Measurements from ENCODE around the gene TMCO2.
"Not testable (repeated sequence)": the region's sequence is repeated elsewhere in the genome, so short reads cannot be mapped to it uniquely, and the experiment has no call there.

The TMCO2 gene

DNA sequence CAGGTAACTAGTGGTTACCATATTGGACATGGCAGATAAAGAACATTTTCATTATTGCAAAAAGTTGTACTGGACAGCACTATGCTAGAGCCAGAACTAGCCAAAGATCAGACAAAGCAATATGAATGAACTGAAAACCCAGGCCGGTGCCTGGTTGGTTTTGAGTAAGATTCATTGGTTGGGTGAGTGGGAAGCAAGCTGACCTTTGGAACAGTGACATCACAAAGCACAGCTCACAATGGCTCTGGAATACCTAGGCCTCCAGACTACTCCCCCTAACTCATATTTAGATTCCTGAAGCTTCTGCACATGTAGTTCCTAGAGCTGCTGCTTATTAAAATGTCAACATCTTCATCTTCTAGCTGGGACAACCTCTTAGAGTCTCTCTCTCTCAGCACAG, at the start of gene TMCO2:
TSS of gene TMCO2 (plus strand) at position 283 of the 400 bp plus-strand sequence. CDS start at position 340, 57 bp downstream.
- no peak for DNase-seq

DNA sequence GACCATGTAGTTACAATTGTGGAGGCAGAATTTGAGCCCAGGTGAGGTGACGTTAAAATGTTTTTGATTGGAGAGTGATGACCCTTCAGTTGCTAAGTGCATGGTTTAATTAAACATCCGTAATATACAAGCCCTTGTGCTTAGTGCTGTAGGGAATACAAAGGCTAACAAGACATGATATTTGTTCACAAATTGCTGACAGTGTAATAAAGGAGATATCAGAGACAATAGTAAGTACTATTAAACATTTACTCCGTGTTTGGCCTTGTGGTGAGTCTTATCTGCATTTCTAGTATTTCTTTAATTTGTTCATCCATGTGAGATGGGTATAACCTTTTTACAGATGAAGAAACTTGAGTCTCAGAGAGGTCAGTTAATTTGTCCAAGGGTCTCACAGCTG, 48.6 kb upstream of the TMCO2 start:
- DNase-seq, result no peak

DNA sequence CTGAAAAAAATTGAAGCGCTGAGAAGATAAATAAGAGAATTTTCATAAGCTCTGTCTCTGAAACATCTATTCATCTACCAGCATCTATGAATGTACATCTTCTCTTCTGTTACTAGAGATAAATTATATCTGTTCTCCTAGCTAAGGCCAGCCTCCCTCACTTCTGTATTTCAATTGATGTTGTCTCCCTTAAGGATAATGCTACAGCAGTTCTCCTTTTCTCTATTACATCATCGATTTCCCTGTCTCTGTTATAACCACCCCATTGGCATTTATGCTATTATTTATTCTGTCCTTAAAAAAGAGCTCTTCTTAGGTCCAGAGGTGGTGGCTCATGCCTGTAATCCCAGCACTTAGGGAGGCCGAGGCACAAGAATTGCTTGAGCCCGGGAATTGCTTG, 42.9 kb upstream of the TMCO2 start:
- no peak for DNase-seq

DNA sequence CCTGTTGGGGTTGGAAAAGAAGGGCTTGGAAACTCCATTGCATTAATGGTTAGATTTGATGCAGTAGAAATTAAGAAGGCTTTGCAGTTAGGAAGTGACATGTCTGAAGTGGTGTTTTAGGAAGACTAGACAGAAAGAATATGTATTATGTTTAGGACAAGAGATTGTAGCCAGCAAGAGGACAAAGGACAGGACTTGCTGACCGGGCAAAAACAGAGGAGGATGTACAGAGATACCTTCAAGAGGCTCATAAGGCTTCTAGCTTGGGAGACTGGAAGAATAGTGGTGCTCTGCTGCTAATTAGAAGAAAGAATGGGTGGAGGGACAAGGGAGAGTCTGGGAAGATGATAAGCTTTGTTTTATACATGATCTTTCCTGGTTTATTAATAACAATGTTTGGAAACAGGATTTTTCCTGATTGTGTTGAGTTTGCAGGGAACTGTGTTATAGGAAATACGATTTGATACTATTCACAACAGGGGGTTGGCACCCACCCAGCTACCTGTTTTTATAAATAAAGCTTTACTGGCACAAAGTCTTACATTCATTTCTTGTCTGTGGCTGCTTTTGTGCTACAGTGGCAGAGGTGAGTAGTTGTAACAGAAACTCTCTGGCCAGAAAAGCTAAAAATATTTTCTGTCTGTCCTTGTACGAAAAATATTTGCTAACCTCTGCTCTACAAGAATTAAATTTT, 37.1 kb upstream of the TMCO2 start:
- no peak for DNase-seq

DNA sequence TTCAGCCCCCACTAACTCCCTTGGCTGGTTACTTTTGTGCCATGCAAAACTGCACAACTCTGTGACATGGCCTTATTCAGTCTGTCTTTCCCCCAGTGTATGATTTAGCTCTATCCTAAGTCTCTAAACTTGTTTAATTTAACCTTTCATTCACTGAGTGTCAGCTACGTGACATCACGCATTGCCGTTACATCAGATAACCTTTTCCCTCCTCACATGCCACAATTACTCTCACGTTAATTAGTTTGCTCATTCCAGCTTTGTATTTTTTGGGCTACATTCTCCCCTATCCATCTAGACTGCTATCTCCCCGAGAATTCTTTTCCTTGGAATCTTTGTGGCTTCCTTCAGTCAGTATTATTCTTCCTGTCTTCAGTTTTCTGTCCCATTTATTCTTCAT, 29.4 kb upstream of the TMCO2 start:
- DNase-seq, result no peak

DNA sequence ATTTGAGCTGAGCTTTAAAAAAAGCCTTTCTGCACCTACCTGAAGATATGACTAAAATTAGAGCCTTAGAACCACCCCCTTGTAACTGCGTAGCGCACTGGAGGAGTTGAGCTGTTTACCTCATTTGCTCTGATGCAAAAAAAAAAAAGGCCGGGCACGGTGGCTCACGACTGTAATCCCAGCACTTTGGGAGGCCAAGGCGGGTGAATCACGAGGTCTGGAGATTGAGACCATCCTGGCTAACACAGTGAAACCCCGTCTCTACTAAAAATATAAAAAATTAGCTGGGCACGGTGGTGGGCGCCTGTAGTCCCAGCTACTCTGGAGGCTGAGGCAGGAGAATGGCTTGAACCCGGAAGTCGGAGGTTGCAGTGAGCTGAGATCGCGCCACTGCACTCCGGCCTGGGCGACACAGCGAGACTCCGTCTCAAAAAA, 26.2 kb upstream of the TMCO2 start:
- DNase-seq, result not testable (repeated sequence)

DNA sequence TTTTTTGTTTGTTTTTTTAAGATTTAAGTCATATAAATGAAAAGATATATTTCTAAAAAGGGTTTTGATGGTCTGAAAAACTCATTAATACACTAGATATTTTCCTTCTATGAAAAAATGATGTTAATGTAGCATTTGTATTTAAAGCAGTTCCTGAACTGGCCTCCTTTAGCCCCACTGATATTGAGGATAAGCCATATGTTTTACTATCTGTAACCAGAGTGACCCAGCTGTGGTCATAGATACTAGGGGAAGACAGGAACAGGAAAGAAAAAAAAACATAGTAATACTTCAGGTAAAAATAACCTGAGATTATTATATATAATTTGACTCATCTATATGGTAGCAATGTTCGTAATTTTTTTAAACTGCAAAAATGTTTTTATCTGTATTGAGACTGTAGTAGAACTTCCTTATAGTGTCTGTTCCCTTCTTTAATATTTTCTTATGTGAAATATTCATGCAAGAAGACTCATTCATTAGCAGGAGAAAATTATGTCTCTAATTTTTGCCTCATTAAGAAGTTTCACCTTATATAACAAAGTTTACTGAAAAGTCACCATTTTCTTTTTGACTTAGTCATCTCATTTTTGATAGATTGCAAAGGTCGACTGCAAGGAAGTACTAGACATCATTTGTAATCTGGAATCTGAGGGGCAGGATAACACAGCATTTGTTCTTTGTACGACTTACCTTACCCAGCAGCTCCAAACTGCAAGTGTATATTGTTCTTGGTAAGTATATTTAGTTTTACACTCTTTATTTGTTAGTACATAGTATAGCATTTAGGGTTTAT, 25.6 kb upstream of the TMCO2 start:
- no peak for DNase-seq

DNA sequence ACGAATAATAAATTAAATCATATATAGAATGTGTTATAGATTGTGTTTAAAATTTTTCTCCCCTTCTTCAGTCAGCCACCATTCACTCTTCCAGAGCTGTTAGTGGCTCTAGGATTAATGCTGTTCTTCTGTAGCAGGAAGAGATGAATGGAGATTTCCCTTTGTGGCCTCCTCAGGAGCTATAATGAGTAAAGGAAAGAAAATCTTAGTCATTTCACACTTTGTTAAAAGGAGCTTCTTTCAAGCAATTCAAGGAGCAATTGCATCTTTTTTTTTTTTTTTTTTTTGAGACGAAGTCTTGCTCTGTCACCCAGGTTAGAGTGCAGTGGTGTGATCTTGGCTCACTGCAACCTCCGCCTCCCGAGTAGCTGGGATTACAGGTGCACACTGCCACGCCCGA, 23.7 kb upstream of the TMCO2 start:
- no peak for DNase-seq

DNA sequence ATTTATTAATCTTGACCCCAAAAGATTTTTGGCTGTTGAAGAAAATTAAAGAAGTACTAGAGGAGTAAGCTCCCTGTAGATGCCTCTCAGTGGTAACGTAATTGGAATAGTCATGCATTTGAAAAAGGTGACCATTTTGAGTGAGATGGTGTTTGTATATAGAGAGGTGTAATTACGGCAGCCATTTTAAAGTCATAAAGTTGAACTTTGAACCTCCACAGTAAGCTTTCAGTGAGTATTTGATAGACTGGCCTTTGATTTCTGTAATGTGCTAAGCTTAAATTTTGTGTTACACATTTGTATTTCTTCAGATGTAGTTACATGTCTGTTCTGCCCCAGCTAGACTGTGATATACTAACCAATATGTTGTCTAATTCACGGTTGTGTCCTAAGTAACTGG, 21.5 kb upstream of the TMCO2 start:
- DNase-seq, result no peak

DNA sequence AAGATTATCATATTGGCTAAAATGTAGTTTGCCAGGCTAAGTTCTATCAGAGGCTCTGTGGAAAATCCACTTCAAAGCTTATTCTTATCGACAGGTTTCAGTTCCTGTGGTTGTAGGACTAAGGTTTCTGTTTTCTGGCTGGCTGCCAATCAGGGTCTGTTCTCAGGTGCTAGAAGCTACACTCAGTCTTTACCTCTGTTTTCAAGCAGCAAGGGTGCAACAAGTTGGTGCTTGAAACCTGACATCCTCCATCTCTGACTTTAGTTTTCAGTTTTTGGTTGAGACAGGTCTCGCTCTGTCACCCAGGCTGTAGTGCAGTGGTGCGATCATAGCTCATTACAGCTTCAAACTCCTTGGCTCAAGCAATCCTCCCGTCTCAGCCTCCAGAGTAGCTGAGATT, 15.3 kb upstream of the TMCO2 start:
- no peak for DNase-seq

DNA sequence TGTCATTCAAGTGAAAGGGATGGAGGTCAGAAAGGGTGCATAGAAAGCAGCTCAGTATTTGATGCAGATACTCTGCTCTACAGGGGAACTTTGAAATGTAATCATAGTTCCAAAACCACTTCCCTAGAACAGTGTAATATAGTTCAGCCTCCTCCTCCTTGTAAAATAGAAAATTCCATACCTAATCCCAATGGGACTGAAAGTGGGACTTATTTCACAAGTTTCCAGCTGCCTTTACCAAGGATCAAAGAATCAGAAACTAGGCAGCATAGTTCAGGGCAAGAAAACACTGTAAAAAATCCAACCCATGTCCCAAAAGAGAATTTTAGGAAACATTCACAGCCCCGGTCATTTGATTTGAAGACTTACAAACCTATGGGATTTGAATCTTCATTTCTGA, 8.1 kb upstream of the TMCO2 start:
- no peak for DNase-seq

DNA sequence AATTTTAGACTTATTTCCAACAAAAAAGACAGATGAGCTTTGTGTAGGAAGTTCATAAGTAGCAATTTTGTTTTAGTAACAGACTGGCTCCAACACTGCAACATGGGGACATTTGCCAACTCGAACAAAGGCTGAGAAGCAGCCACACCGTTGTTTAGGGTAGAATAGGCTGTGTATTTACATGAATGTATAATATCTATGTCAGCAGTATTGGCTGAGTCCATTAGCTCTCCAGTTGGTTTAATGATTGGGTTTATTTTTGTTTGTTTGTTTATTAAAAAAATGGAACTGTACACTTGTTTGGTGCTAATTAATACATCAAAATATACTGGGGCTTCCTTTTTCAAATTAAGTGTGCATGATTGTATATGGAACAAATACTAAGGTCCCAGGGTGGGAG, 7.3 kb upstream of the TMCO2 start:
- DNase-seq, result no peak

DNA sequence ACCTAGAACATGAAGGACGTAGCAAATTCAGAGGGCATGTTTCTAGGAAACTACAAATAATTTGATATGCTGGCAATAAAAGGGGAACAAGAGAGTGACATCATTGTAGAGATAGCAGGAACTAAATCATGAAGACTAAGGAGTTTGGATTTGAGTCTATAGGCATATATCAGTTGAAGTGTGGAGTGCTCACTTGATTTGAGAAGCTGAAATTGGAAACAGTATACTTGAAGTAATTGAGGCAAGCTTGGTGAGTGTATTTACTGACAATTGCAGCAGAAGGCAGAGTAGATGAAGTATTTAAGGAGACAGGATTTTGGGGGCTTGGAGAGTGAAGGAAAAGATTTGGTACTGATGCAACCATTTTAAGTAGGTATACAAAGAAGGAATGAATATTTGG, 6.4 kb upstream of the TMCO2 start:
- no peak for DNase-seq

DNA sequence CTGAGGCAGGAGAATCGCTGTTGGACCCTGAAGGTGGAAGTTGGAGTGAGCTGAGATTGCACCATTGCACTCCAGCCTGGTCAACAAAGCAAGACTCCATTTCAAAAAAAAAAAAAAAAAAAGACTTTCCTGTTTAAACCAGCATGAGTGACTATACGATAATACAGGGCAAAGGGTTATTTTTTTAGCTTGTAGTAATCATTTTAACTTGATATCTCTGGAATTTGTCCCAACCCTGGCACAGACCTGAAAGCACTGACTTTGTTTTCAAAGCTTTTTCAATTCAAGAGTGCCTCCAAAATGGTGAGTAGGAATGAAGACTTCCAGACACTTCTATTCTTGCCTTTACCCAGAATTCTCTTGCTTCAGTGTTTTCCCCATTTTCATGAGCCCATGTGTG, 4.4 kb upstream of the TMCO2 start:
- no peak for DNase-seq

DNA sequence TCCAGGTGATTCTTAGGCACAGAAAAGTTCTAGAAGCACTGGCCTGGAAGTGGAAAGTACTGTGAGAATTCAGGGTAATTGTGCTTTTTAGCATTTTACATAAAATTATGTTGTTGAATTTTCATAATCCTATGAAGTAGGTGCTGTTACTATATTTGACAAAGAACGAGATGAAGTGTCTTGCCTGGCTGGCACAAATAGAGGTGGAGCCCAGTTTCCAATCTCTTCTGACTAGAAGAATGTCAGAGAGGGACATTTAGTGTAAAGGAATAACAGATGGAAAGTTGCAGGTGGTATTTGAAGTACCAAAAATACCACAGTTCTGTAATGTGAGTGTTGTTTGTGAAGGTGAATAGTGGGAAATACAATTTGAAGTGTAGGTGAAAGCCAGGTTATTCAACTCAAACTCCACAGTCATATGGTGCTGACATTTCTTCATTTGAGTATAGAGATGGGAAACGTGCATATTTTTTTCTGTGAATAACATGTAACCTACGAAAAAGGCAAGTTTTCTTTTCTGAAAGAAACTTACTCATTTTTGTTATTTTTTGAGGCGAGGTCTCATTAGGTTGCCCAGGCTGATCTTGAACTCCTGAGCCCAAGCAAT, 3.5 kb upstream of the TMCO2 start:
- no peak for DNase-seq

DNA sequence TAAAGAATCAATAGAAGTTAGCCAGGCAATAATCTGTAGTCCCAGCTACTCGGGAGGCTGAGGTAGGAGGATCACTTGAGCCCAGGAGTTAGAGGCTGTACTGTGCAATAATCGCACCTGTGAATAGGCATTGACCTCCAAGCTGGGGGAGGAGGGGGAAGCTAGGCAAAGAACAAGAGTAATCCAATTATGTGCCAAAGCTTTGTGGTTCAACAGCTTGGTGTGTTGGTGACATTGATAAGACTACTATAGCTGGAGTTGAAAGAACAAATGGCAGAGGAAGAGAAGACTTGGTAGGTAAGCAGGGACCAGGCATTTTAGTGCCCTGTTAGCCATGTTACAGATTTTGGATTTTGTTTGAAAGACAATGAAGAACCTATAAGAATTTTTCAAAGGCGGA, 2.1 kb upstream of the TMCO2 start:
- DNase-seq, result no peak

DNA sequence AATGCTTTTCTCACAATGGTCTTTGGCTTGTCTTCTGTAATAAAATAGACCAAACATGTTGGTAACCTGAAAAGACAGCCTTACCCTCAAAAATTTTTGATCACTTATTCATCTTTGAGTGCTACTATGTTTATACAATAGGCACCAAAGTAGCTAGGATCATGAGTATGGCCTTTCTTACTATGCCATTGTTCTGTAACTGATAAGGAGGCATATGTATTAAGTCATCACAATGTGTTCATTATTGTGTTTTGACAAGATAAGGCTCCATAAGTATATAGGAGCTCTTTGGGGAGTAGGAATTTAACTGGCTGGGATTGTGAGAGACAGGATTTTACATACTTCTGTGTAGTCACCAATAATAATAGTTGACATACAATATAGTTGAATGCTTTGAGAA, 675 bp downstream of the TMCO2 start:
- DNase-seq, result no peak

DNA sequence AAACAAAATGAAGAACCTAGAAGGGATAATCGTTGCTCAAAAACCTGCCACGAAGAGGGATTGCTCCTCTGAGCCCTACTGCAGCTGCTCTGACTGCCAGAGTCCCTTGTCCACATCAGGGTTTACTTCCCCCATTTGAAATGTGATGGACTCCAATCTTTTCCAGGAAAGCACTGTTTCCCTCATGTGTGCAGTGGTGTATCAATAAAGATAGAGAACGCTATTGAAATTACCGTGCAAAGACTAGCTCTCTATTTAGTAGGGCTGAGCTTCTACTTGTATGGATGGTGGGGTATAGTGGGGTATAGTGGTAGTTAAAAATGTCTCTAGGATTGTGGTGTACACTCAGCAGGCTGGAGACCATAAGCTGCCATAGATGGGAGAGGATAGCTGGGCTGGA, 3.7 kb downstream of the TMCO2 start:
- DNase-seq, result no peak

DNA sequence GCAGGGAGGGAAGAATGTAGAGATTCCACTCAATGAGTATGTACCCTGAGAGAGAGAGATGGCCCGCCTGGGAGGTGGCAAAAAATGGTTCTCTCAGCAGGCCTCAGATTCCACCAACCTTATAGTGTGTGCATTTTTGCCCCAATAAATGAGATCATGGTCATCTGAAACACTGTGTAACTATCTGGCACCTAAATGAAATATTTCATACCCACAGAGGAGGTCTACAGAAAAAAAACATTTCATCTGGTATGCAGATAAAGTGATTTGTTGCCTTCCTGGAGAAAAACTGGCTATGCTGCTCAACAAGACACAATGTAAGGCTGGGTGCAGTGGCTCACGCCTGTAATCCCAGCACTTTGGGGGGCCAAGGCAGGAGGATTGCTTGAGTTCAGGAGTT, 4.9 kb downstream of the TMCO2 start:
- no peak for DNase-seq

DNA sequence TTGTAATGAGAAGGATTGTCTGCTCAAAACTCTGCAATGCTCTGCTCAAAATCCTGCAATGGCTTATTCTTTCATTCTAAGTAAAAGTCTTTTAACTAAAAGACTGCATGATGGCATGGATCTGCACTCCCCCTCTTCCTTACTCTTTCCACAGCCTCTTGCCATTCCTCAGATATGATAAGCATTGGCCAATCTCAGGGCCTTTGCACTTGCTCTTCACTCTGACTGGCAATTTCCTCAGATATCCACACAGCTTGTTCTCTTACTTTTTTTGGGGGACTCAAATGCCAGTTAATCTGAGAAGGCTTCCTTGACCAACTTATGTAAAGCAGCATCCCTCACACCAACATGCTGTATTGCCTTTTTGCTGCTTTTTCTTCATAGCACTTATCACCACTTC, 7.5 kb downstream of the TMCO2 start:
- no peak for DNase-seq

DNA sequence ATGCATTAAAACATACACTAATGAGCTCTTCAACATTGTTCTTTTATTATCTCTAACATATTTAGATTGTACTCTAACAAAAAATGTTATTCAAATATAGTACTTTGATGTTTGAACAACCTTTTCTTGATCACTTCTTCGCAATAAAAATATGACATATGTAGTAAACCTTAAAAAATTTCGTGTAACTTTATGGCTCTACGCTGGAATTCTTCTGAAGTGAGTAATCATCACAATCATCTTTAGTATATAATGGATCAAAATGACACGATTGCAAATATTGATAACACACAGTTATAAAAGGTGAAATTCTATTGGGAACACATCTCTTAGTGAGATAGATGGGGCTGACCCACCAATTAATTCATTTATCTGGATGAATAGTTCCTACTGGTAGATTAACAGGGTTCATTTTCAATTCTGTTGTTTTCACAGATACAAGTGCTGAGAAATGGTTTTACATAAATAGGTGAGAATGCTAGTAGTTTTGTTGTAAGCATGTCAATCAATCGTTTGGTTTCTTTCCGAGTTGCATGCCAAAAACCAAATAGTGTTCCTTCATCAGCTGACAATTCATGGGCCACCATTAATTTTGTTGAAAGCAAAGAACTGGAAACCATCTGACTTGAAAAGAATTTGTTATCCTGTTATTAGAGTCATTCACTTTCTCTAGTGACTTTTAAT, 8.8 kb downstream of the TMCO2 start:
- no peak for DNase-seq

DNA sequence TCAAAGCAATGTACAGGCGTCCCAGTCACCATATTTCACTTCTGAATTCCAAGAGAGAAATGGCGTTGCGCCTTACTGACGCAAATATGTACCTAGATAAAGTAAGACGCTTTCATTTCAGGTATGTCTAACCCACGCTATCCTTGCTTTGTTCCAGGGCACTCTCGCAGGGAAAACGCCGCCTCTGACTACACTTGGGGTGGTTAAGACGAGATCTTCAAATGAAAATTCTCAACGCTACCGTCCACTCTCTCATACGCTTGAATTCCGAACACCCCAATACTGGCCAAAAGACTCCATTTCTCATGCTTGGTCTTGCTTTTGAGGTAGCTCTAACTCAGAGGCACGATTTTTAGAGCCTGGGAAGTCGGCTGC, 9.6 kb downstream of the TMCO2 start:
- DNase-seq, result no peak

DNA sequence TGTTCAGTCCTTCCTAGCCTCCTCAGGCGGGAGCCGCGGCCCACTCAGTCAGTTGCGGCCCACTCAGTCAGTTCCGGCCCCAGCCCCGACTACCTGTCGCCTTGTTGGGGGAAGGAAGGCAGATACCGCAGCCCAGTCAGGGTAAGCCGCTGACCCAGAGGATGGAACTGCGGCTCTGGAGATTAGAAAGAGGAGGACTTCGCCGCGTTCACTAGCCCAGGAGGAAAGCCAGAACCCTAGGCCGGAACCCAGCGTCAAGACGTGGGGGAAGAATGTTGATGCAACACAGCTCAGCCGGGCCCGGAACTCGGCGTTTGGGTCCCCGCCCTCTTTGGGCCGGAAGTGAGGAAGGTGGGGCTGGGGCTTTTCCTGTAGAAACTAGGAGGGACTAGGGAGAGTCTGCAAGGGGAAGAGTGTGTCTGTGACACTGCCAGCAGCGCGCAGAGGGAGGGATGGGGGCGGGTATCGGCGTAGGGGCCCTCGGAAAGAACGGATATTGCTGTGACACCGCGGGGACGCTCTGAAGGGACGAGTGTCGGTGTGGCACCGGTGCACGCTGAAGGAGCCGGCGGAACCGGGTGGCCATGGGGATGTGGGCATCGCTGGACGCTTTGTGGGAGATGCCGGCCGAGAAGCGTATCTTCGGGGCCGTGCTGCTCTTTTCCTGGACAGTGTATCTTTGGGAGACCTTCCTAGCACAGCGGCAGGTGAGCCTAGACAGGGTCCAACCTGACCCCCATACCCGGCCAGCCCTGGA, 10.1 kb downstream of the TMCO2 start, which contains the start of gene ZMPSTE24:
TSS of gene ZMPSTE24 (plus strand) at position 549 of the 757 bp plus-strand sequence. CDS start at position 585, 36 bp downstream.
- peak; percentile 95 for DNase-seq
